Stimulated activated naive CD4-positive, alpha-beta T cell (primary cell): ENCODE data around the gene RPE65.
"Not testable (repeated sequence)": the region's sequence is repeated elsewhere in the genome, so short reads cannot be mapped to it uniquely, and the experiment has no call there.

ENCODE experiments used
- DNase-seq, 6 experiments: peaks; one replicate each; lab custom pipeline; 2025; lab: John Stamatoyannopoulos, UW

RPE65 gene

GRCh38 chr1:68453060-68453670 lies 3.4 kb upstream of the RPE65 start:
- no peak for DNase-seq

GRCh38 chr1:68448365-68448764 lies 1.4 kb downstream of the RPE65 start:
- DNase-seq, result no peak

GRCh38 chr1:68445709-68446108 lies 4.0 kb downstream of the RPE65 start:
- no peak for DNase-seq

GRCh38 chr1:68442822-68443556 lies 6.8 kb downstream of the RPE65 start:
- DNase-seq, result no peak

DNA sequence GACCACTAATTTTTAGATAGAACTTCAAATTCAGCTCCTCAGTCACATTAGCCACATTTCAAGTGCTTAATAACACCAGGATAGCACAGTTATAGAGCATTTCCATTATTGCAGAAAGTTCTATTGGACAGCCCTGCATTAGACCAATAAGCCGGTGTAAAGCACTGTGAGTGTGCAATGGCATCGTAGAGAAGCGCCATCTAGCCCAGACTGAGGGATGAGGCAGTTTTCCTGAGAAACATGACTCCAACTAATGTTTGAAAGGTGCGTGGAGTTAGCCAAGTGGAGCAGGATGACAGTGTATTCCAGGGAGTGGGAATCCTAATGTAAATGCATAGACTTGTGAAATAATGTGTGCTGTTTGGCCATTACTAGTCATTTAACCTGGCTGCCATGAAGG lies 7.7 kb downstream of the RPE65 start:
- DNase-seq, result no peak

GRCh38 chr1:68438310-68438709 lies 11.4 kb downstream of the RPE65 start:
- no peak for DNase-seq

DNA sequence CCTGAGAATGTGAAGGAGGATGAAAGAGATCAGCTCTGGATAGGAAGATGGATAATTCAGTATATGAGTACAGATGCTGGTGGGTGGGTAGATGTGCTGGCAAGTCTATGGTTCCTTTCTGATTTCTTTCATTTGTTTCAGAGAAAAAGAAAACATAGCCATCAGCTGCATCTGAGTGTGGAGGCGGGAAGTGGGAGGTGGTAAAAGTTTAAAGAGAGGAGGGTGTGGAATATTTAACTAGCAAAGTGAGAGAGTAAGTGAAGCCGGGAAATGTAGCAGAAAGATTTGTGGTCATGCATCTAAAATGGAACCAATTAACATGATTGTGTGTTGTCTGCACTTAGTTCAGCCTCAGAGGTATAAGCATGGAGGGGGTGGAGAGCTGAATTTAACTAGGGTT lies 16.4 kb downstream of the RPE65 start:
- no peak for DNase-seq

GRCh38 chr1:68431076-68431475 lies 18.7 kb downstream of the RPE65 start:
- DNase-seq, result no peak

DNA sequence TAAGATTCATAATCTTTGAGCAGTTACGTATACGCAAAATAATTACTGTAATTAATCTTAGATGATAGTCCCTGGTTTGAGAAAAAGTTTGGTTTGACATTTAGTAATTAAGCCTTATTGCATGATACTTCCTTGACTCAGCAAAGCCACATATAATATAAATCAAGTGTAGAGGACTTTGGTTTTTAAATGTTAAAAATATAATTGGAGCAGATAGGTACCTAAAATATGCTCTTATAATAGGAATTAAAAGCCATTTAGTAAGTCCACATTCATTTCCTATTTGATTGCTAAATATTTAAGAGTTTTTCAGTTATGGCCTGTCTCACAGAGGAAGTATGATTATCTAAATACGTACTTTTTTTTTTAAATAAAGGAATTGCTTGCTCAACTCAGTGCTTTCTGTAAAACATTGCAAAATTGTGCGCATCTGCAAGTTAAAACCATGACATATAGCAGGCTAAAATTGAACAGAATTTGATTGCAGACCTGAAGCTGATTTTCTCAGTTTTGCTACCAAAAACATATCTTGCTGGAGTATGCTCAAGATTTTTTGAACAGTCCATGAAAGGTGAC lies 20.4 kb downstream of the RPE65 start:
- no peak for DNase-seq

DNA sequence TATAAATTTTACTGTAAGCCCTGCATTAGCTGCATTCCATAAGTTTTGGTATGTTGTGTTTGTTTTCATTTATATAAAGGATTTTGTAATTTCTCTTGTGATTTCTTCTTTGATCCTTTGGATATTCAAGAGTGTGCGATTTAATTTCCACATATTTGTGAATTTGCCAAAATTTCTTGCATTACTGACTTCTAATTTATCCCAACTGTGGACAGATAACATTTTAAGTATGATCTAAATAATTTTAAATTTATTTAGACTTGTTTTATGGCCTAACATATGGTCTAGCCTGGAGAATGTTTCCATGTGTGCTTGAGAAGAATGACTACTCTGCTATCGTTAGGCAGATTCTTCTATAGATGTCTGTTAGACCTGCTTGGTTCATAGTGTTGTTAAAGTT lies 23.2 kb downstream of the RPE65 start:
- DNase-seq, result no peak

DNA sequence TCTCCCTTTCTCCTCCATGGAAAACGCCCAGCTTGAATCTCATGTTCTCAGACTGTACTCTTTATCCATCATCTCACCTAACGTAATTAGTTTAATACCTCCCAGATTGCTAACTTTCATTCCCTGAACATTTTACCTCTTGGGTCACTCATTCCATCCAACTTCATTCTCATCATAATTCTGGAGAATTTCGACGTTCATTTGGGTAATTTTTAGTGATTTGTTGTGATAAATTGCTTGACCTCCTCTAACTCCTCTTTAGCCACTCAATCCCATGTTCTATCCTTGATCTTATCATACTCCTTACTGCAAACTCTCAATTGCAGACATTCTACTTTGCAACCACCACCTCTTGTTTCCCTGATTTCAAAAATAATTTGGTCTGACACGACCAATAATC lies 28.4 kb downstream of the RPE65 start:
- no peak for DNase-seq

GRCh38 chr1:68409426-68409825 lies 40.3 kb downstream of the RPE65 start:
- no peak for DNase-seq

GRCh38 chr1:68401506-68401905 lies 48.2 kb downstream of the RPE65 start:
- no peak for DNase-seq

- DNase-seq, result not testable (repeated sequence)
Measured at GRCh38 chr1:68395575-68395974, 54.2 kb downstream of the RPE65 start.

- DNase-seq, result not testable (repeated sequence)
Measured at GRCh38 chr1:68392474-68392873, 57.3 kb downstream of the RPE65 start.

GRCh38 chr1:68385798-68386524 lies 63.8 kb downstream of the RPE65 start:
- DNase-seq, result not testable (repeated sequence)

DNA sequence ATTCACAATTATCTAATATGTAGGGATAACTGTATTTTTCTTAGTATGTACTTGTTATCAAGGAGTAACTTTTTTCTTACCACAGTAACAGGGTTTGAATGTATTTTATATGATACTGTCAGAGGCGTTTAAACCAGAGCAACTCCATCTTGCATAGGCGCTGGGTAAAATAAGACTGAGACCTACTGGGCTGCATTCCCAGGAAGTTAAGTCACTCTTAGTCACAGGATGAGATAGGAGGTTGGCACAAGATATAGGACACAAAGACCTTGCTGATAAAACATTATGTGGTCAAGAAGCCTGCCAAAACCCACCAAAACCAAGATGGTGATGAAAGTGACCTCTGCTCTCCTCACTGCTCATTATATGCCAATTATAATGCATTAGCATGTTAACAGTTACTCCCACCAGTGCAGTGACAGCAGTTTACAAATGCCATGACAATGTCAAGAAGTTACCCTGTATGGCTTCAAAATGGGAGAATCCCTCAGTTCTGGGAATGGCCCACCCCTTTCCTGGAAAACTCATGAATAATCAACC lies 64.8 kb downstream of the RPE65 start:
- DNase-seq, result no peak

- DNase-seq, result no peak
Measured at GRCh38 chr1:68384321-68384813, 65.4 kb downstream of the RPE65 start.

DNA sequence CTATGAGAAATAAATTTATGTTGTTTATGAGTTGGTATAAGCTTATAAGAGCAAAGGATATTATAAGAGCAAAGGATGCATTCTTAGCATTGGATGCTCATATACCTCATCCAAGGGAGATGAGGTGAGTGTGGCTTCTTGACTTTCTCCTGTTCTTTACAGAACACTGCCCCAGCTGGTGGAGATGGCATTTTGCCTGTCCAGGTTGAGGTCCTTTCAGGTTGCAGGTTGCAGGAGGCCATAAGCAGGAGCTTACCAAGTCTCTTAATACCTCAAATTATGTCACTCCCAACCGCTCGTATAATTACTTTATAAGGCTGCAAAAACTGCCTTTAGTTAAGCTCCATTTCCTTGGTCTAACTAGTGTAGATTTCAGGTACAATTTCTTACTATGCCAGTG lies 66.7 kb downstream of the RPE65 start:
- DNase-seq, result no peak

- DNase-seq, result no peak
Measured at GRCh38 chr1:68379085-68379478, 70.7 kb downstream of the RPE65 start.
